Measurements from ENCODE around the gene SORCS2. TPM values are rescaled to one million over a fixed set of nuclear protein-coding genes. Genes with fewer than 3 reads are reported as not detected.

SORCS2 gene
- total and polyA plus RNA-seq, 2 of the 4 experiments (the other 2 are of a cell fraction) = 0.36 to 0.62 TPM

GRCh38 chr4:7609316-7609715 is 417.0 kb downstream of the SORCS2 start:
- POLR2A ChIA-PET (ENCODE audit: unreplicated experiment) = interaction anchor here (0.6 kb wide), 1 partner anchor 10 kb away, joined by 3 read pairs; no protein-coding TSS in a partner anchor
- H2BK5ac ChIP-seq (ENCODE audit: low read depth, low read length, poor library complexity, severe bottlenecking) = no peak overlapping the region
- in situ Hi-C loops (cut with MboI; ENCODE audit: low sequenced_read_pairs) (no loop called here), intact Hi-C loops (cut with micrococcal nuclease) (no loop called here), dilution Hi-C loops (cut with HindIII; ENCODE audit: low sequenced_read_pairs, unreplicated experiment) (no loop called here)
- CTCF ChIA-PET = no interaction called here
- H3K27ac ChIP-seq (ENCODE audit: insufficient read depth, low read length) = no peak overlapping the region
- H2BK20ac ChIP-seq (ENCODE audit: low read depth, low read length) = no peak overlapping the region
- H3K9ac ChIP-seq (ENCODE audit: low read depth, low read length) = no peak overlapping the region
- no peak overlapping the region for H3K4me2 ChIP-seq (ENCODE audit: low read depth, low read length)
- ATAC-seq (ENCODE audit: low read depth) (no peak), DNase-seq (no peak)
- H2BK120ac ChIP-seq (ENCODE audit: low read depth, low read length) = no peak overlapping the region
- no peak overlapping the region for H3K4ac ChIP-seq (ENCODE audit: low read depth, low read length)
- 70% methylated on average over 2 of the region's 10 CpGs; no CpG with 5 or more reads in 1 of the 2 experiments for WGBS, 2 experiments (ENCODE audit: extremely low coverage in 2 of 2, insufficient read length in 1 of 2)
- H3K36me3 ChIP-seq (ENCODE audit: control insufficient read depth, insufficient read depth, low read length) = no peaks in the 10 kb centered on the region
- no peak overlapping the region for H3K18ac ChIP-seq (ENCODE audit: low read depth, low read length)
- no peaks in the 10 kb centered on the region for H4K20me1 ChIP-seq (ENCODE audit: insufficient read depth, low read length)
- no peak overlapping the region for H3K4me3 ChIP-seq (ENCODE audit: insufficient read depth, low read depth, low read length)
- no TSS peak for BruUV-seq (replicated peaks)
- H2AK9ac ChIP-seq (replicated peaks; ENCODE audit: low read depth, low read length, poor library complexity) = no peak overlapping the region
- H3K9me1 ChIP-seq (ENCODE audit: insufficient read depth, low read length) = no peaks in the 10 kb centered on the region
- no peak overlapping the region for H3K56ac ChIP-seq (ENCODE audit: extremely low read depth, insufficient read depth, low read length)
- H2BK15ac ChIP-seq (ENCODE audit: low read depth, low read length) = no peak overlapping the region
- H3K79me1 ChIP-seq (ENCODE audit: low read depth in 1 of 2, low read length in 2 of 2) = no peaks in the 10 kb centered on the region
- H3K9me3 ChIP-seq (ENCODE audit: control insufficient read depth, insufficient read depth, low read length) = peaks cover 3% of the 10 kb centered on the region; the same call in 1 of the 2 replicates
- H3K27me3 ChIP-seq (ENCODE audit: control insufficient read depth, insufficient read depth, low read length) = peaks cover 34% of the 10 kb centered on the region
- no peak overlapping the region for H2AK5ac ChIP-seq (ENCODE audit: low read depth, low read length)
- H3K14ac ChIP-seq (replicated peaks; ENCODE audit: low read depth, low read length) = no peak overlapping the region
- TF ChIP-seq NFE2L2 (IDR thresholded peaks at IDR 0.05; ENCODE audit: low read depth, low read length) (no peak), MAFK (IDR thresholded peaks at IDR 0.05; ENCODE audit: low read depth, low read length) (no peak), SMC3 (IDR thresholded peaks at IDR 0.05; ENCODE audit: low read depth, low read length) (no peak), USF2 (IDR thresholded peaks at IDR 0.05; ENCODE audit: low read depth, low read length) (no peak), MAZ (IDR thresholded peaks at IDR 0.05; ENCODE audit: borderline replicate concordance, low read depth, low read length) (no peak), FOS (IDR thresholded peaks at IDR 0.05; ENCODE audit: low read depth, low read length) (no peak)
- no peak overlapping the region for H2AFZ ChIP-seq (replicated peaks; ENCODE audit: low read length, poor library complexity)
- H4K91ac ChIP-seq (ENCODE audit: insufficient read depth, low read depth, low read length) = no peak overlapping the region
- no peak overlapping the region for H4K5ac ChIP-seq (ENCODE audit: low read depth, low read length)
- H3K4me1 ChIP-seq (ENCODE audit: control insufficient read depth, insufficient read depth, low read length) = no peaks in the 10 kb centered on the region
- no peak overlapping the region for H4K8ac ChIP-seq (ENCODE audit: low read depth in 2 of 2, low read length in 2 of 2)
- H3K23ac ChIP-seq (ENCODE audit: low read depth, low read length) = no peak overlapping the region
